Dermis blood vessel endothelial cell (primary cell): ENCODE results near the gene NACC1. TPM values are rescaled to one million over a fixed set of nuclear protein-coding genes. Genes with fewer than 3 reads are reported as not detected.

ENCODE experiments used
- DNase-seq: peaks from one replicate; pipeline ENCODE4 v3.0.0; 2010
- total RNA-seq: library from RNA; depleted of rRNA; stranded (reverse); fragments of >200 nt; gene quantifications from 2 replicates; pipeline ENCODE4 v1.2.3, GENCODE V29; 2014

The NACC1 gene
- total RNA-seq, 1 donor from 2014 or later: 35.9 TPM

DNA sequence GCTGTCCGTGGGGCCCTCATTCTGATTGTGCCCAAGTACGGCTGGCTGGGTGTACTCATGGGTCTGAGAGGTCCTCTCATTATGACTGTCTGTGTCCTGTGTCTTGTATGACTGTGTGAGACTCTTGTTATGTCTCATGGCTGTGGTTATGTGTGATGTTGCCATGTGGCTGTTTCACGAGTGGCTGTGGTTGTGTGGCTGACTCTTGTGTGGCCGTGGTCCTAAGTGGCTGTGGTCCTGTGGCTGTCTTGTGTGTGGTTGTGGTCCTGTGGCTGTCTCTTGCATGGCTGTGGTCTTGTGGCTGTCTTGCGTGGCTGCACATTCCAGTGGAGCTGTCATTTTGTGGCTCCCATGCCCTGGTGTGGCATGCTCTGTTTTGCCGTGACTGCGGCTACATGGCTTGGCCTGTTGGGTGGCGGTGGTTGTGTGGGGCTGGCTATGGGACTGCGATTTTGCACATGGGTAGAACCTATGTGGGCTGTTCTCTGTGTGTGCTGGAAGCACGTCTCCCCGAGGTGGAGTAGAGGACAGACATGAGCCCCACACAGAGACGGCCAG lies 18.0 kb upstream of the NACC1 start:
- peak; percentile 44 for DNase-seq

- peak; percentile 76 for DNase-seq
Measured at GRCh38 chr19:13100841-13101589, 17.0 kb upstream of the NACC1 start.

DNA sequence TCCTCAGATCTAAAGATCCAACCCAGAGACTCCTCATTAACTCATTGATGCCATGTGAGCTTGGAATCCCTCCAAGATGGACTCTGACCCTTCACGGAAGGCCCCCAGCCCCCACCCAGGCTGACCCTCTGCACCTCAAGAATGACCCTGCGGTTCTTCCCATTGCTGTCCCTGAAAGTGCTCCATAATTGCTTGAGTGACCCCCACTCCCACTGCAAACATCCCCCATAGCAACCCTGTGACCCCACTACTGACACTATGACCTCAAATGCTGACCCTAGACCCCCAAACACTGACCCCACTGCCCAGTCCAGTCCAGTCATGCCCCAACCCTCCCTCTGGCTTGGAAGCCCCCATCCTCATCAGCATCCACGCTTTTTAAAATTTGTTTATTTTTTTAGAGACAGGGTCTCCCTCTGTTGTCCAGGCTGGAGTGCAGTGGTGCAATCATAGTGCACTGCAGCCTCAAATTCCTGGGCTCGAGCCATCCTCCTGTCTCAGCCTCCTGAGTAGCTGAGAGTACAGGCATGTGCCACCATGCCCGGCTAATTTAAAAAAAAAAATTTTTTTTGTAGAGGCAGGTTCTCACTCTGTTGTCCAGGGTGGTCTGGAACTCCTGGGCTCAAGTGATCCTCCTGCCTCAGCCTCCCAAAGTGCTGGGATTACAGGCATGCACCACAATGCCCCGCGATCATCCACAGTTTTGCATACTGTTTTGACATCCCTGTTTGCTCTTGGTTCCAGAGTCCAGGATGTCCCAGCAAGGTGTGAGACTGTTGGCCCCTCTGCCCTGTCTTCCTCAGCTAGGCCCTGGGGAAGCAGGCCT lies 16.3 kb upstream of the NACC1 start:
- no peak for DNase-seq

DNA sequence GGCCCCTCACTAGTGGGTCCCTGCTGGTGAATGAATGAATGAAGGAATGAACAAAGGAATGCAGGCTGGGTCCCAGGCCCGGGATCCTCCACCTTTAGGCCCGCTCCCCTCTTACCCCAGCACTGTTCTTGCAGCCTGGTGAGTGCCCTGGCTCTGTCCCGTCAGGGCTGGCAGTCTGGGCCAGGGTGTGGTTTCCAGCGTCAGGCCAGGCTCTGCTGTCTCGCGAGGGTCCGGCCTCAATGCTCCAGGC lies 15.7 kb upstream of the NACC1 start:
- DNase-seq: no peak

DNA sequence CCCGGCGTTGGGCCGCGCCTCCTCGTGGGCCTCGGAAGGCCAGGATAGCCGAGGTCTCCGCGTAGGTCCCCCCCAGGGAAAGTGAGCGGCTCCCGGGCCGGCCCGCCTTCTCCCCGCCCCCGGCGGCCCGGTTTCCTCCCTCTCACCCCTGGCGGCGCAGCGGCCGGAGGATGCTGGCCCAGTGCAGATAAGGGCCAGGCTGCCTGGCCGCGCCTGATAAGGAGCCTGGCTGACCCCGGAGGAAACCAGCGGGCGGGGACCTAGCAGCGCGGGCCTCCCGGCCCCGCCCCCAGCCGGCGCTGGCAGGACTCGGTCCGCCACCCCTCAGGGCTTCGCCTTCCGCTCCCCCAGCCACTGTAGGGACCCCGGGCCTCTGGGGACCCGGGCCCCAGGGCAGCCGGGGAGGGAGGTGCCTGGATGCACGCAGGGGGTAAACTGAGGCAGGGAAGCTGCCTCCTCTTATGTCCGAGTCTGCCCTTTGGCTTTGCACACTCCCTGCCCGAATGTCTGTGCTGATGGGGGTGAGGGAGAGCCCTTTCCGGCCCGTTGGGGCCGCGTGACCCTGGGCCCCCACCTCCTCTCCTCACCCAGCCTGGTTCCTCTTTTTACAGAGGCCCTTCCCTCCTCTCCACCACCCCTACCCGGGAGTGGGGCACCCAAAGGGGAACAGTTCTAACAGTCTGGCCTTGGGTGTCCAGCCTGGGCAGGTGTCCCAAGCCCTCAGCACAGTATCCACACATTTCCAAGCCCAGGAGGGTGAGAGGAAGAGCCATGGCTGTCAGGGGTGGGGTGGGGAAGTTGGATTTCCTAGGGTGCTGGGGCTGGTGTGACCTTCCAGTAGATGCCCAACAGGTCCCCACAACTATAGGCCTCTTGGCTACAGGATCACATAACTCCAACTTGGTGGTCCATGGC lies 15.1 kb upstream of the NACC1 start, which contains the start of gene LYL1:
TSS of gene LYL1 (minus strand) at position 193 of the 915 bp plus-strand sequence. CDS start 1,687 bp downstream, outside the sequence.
- peak; percentile 98 for DNase-seq

DNA sequence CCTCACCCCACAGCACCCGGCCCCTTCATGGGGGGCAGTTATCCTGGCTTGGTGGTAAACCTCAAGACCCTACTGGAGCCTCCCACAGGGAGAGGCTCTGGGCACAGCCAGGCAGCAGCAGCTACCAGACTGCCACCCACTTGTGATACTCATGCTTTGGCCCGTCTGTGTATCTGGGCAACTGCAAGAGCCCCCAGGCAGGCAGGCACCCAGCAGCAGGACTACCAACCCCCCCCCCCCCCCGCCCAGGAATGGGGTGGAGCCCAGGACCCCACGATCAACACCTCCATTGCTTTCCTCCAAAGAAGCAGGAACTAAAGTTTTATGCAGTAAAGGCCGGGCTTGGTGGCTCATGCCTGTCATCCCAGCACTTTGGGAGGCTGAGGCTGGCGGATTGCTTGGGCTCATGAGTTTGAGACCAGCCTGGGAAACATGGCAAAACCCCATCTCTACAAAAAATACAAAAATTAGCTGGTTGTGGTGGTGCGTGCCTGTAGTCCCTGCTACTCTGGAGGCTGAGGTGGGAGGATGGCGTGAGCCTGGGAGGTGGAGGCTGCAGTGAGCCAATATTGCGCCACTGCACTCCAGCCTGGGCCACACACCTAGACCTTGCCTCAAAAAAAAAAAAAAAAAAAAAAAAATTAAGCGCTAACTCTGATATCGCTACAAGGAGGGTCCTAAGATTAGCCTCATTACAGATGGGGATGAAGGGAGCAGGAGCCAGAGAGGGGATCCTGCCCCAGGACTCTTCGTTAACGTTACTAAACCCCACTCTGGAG lies 14.3 kb upstream of the NACC1 start:
- DNase-seq: peak; percentile 21

DNA sequence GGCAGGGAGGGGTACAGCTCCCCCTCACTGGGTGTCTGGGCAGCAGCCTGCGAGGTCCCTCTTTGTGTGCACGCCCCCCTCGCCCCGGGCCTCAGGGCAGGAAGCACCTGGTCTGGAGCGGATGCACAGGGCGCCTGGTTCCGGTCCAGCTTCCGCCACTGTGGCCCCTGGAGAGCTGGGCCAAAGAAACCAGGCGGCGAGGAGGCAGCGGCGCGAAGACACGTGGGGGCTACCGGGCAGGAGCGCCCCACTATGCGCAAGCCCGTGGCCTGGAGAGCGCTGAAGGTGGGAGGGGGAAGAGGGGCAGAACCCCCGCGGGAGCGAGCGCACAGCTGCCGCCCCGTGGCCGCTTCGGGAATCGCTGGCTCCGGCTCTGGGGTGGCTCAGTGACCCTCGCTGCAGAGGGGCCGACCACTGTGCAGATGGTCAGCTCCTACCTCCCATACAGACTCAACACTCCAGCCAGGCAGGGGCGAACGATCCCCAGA lies 13.7 kb upstream of the NACC1 start:
- DNase-seq: peak; percentile 93

GRCh38 chr19:13104848-13105711 lies 13.0 kb upstream of the NACC1 start:
- DNase-seq: no peak

GRCh38 chr19:13109361-13110098 lies 8.5 kb upstream of the NACC1 start:
- DNase-seq: no peak

GRCh38 chr19:13110099-13110610 lies 7.9 kb upstream of the NACC1 start:
- no peak for DNase-seq

DNA sequence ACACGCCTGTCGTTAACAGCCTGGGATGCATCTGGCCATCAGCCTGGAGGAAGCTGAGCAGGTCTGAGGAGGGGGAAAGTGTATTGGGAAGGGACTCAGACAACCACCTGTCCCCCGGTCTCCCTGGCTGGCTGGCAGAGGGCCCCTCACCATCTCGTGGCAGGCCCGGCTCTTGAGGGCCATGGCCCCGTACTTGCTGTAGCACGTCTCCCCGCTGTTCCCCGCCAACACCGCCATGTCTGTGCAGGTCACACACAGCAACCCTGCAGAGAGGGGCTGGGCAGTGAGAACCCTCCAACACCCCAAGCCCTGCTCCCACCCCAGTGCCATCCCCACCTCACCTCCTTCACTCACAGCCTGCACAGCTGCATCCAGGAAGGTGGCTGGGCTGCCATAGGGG lies 5.5 kb upstream of the NACC1 start:
- DNase-seq: no peak

- DNase-seq: no peak
Measured at GRCh38 chr19:13115936-13116281, 2.2 kb upstream of the NACC1 start.

DNA sequence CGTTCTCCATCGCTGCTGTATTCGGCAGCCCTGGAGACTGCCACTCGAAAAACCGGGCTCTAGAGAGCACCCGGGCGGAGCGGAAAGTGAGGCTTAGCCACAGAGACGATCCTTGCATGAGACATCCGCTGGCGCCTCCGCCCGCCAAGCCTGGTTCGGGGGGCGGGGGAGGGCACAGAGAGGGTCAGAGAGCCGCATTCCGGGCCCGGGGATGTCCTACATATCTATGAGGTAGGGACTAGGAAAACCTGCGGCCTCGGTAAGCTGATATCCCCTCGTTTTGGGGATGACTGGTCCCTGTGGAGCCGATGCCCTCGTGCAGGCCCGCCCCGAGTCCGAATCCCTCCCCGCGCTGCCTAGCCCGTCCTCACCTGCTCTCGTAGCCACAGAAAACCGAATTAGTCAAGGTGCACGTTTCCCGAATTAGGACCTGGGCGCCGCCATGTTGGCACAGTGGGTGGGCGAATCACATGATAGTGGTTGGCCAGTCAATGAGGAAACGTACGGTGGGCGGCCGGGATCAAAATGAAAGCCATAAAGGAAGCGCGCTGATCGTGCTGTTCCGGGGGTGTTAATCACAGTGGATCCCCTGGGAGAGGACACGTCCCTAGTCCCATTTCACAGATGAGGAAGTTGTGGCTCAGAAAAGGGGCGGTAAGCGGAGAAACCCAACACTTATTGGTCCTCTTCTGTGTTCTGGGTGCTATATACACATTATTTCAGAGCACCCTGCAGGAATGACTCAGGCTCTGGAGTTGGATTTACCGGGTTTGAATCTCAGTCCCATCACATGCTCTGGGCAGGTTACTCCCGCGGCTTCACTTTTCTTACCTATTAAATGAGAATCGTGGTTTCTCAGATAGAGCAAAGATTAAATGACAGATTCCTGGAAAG lies 1.5 kb upstream of the NACC1 start, which contains the start of gene TRMT1:
TSS of gene TRMT1 (minus strand) at position 459 of the 894 bp plus-strand sequence. CDS start at position 118, 341 bp downstream.
- peak; percentile 96 for DNase-seq

DNA sequence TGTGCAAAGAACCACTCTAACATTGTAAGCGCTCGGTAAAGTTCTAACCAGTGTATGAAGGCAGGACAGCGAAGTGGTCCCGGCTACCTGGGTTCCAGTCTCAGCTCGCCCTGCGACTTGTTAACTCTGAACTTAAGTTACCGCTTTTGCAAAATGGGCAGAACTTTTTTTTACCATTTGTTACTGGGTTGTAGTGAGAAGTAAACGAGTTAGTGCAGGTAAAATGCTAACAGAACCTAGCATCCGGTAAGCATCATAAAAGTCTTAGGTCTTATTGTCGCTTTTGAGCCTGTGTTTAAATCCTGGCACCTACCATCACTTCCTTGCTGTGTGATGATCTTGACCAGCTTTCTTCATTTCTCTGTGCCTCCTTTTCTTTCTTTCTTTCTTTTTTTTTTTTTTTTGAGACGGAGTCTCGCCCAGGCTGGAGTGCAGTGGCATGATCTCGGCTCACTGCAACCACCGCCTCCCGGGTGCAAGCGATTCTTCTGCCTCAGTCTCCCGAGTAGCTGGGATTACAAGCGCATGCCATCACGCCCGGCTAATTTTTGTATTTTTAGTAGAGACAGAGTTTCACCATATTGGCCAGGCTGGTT lies 790 bp upstream of the NACC1 start:
- peak; percentile 28 for DNase-seq

GRCh38 chr19:13118424-13119193 lies 545 bp downstream of the NACC1 start:
- peak; percentile 44 for DNase-seq

GRCh38 chr19:13119627-13120026 lies 1.6 kb downstream of the NACC1 start:
- no peak for DNase-seq

DNA sequence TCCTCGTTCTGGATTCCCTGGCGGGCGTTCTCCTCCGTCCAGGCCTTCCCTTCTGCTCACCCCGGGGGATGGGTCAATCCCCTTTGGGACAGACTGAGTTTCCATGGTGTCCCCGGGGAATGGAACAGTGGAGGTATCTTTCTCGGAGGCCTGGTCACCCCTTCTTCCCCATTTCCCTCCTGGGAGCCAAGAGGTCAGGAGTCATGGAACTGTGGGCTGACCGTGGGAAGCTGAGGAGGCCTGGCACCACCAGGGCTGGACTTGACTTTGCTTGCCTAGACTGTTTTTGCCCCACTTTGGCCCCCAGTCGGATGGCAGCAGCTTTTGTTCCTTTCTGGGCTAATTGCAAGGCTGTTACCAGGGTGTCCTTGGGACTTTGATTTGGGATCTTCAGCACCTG lies 2.0 kb downstream of the NACC1 start:
- DNase-seq: no peak
